HCT116 (cell line): Measurements from ENCODE around the gene CCL14. TPM values are rescaled to one million over a fixed set of nuclear protein-coding genes. Genes with fewer than 3 reads are reported as not detected.

Experiments
- ATAC-seq: fragments of 200-7000 bp; cut with Tn5 transposase; 2 replicates; pipeline ENCODE4 v1.9.1; 2020; ENCODE audit warnings: mild to moderate bottlenecking, moderate library complexity
- BruUV-seq: library from RNA; stranded (reverse); fragments of 400-500 nt; replicated peaks from 2 replicates; lab custom pipeline; 2021; lab: Mats Ljungman, UMichigan
- CTCF ChIA-PET: fragments of 300-600 bp; sonication (Branson Sonifier 250); formaldehyde crosslinking; loops from one replicate; lab custom pipeline; 2021; ENCODE audit warnings: antibody characterized with exemption; lab: Charles Lee
- POLR2A ChIA-PET: fragments of 300-600, 350-600 bp; sonication (Branson Sonifier 250); formaldehyde crosslinking; loops from one replicate; lab custom pipeline; 2021; ENCODE audit warnings: antibody characterized with exemption; lab: Charles Lee
- RAD21 ChIA-PET, 2 experiments: fragments of 300-600 bp; sonication (Branson Sonifier 250); formaldehyde crosslinking; loops; one replicate each; lab custom pipeline; 2023; ENCODE audit warnings: low total read pairs in 2 of 2; ENCODE audit not compliant: uncharacterized antibody in 2 of 2, unreplicated experiment in 2 of 2, low non-redundant PET in 1 of 2; lab: Charles Lee
- DNase-seq: peaks from one replicate; pipeline ENCODE4 v3.0.0-alpha.2; 2010; ENCODE audit warnings: low read depth, low spot score
- H2AFZ ChIP-seq: fragments of 200-600 bp; shearing (Covaris generic), sonication (generic); 2 replicates; pipeline ENCODE4 v1.6.1; 2017; ENCODE audit warnings: low read depth, mixed run types, mixed read lengths, antibody characterized with exemption, low read length; ENCODE audit not compliant: poor library complexity, severe bottlenecking
- H3K27ac ChIP-seq: 2 replicates; pipeline ENCODE4 v1.5.1; 2012; ENCODE audit warnings: low read depth, low read length
- H3K27me3 ChIP-seq: fragments of 200-600 bp; sonication (generic); 2 replicates; pipeline ENCODE4 v1.6.1; 2016; ENCODE audit warnings: mixed run types, low read length, mixed read lengths; ENCODE audit not compliant: insufficient read depth
- H3K36me3 ChIP-seq, 2 experiments: fragments of 200-500 bp in 1 of 2; fragments of 200-600 bp in 1 of 2; sonication (Bioruptor generic) in 1 of 2; sonication (generic) in 1 of 2; 2 replicates each; pipeline versions ENCODE4 v1.5.1 to v1.6.1; 2014 to 2016; ENCODE audit warnings: low read length in 2 of 2, inconsistent platforms in 1 of 2, mixed read lengths in 1 of 2, mixed run types in 1 of 2; ENCODE audit not compliant: insufficient read depth in 2 of 2, control insufficient read depth in 1 of 2
- H3K4me1 ChIP-seq, 2 experiments: fragments of 200-600 bp in 1 of 2; sonication (generic) in 1 of 2; 2 replicates each; pipeline versions ENCODE4 v1.5.1 to v1.6.1; 2012 to 2017; ENCODE audit warnings: low read length in 2 of 2, inconsistent platforms in 1 of 2, mild to moderate bottlenecking in 1 of 2, mixed read lengths in 1 of 2, mixed run types in 1 of 2, moderate library complexity in 1 of 2; ENCODE audit not compliant: insufficient read depth in 2 of 2, control insufficient read depth in 1 of 2
- H3K4me2 ChIP-seq: fragments of 200-600 bp; sonication (generic); 2 replicates; pipeline ENCODE4 v1.6.1; 2017; ENCODE audit warnings: mixed run types, low read length, mixed read lengths
- H3K4me3 ChIP-seq, 2 experiments: fragments of 200-600 bp in 1 of 2; sonication (generic) in 1 of 2; replicated peaks in 1 of 2; 2 replicates each; pipeline ENCODE4 v1.5.1; 2011 to 2016; ENCODE audit warnings: low read length in 2 of 2, control low read depth in 1 of 2, low read depth in 1 of 2, mild to moderate bottlenecking in 1 of 2, mixed read lengths in 1 of 2, mixed run types in 1 of 2
- H3K79me2 ChIP-seq: fragments of 200-600 bp; sonication (generic); 2 replicates; pipeline ENCODE4 v1.6.1; 2017; ENCODE audit warnings: mild to moderate bottlenecking, mixed run types, low read length, moderate library complexity, mixed read lengths; ENCODE audit not compliant: insufficient read depth
- H3K9ac ChIP-seq: fragments of 200-600 bp; sonication (generic); 2 replicates; pipeline ENCODE4 v1.6.1; 2016; ENCODE audit warnings: low read length, mixed read lengths
- H3K9me2 ChIP-seq: fragments of 200-600 bp; sonication (generic), shearing (Covaris generic); 2 replicates; pipeline ENCODE4 v1.6.1; 2017; ENCODE audit warnings: mixed run types, mild to moderate bottlenecking, moderate library complexity; ENCODE audit not compliant: insufficient read depth
- H3K9me3 ChIP-seq, 2 experiments: fragments of 200-500 bp in 1 of 2; fragments of 200-600 bp in 1 of 2; sonication (Bioruptor generic) in 1 of 2; sonication (generic) in 1 of 2; 2 replicates each; pipeline ENCODE4 v1.6.1; 2014 to 2017; ENCODE audit warnings: low read length in 2 of 2, mixed read lengths in 2 of 2, inconsistent platforms in 1 of 2, low read depth in 1 of 2, mild to moderate bottlenecking in 1 of 2, mixed run types in 1 of 2, moderate library complexity in 1 of 2; ENCODE audit not compliant: control insufficient read depth in 1 of 2, insufficient read depth in 1 of 2
- H4K20me1 ChIP-seq: fragments of 200-600 bp; sonication (generic), shearing (Covaris generic); 2 replicates; pipeline ENCODE4 v1.6.1; 2017; ENCODE audit warnings: mixed run types, mild to moderate bottlenecking, moderate library complexity; ENCODE audit not compliant: insufficient read depth
- CBX3 ChIP-seq: IDR thresholded peaks from 2 replicates; pipeline ENCODE4 v1.6.1; 2012; ENCODE audit warnings: low read depth
- CTCF ChIP-seq, 3 experiments: fragments of 200-600 bp in 1 of 3; sonication (generic) in 1 of 3; IDR thresholded peaks in 2 of 3; conservative IDR thresholded peaks in 1 of 3; 2 replicates each; pipeline ENCODE4 v1.5.1; 2012 to 2017; ENCODE audit warnings: low read depth in 2 of 3, low read length in 2 of 3, antibody characterized with exemption in 1 of 3, borderline replicate concordance in 1 of 3, control low read depth in 1 of 3, mild to moderate bottlenecking in 1 of 3, mixed read lengths in 1 of 3, mixed run types in 1 of 3, moderate library complexity in 1 of 3; ENCODE audit not compliant: insufficient read depth in 1 of 3
- EGR1 ChIP-seq: IDR thresholded peaks from 2 replicates; pipeline ENCODE4 v1.6.1; 2012; ENCODE audit warnings: low read depth
- ELF1 ChIP-seq: IDR thresholded peaks from 2 replicates; pipeline ENCODE4 v1.6.1; 2012; ENCODE audit warnings: low read depth, borderline replicate concordance
- FOSL1 ChIP-seq: IDR thresholded peaks from 2 replicates; pipeline ENCODE4 v1.6.1; 2012; ENCODE audit warnings: low read depth
- POLR2A ChIP-seq: IDR thresholded peaks from 2 replicates; pipeline ENCODE4 v1.7.0; 2011; ENCODE audit warnings: borderline replicate concordance; ENCODE audit not compliant: insufficient read depth, insufficient read length; ENCODE audit errors: extremely low read depth
- POLR2AphosphoS5 ChIP-seq: IDR thresholded peaks from 2 replicates; pipeline ENCODE4 v1.6.1; 2011; ENCODE audit warnings: mild to moderate bottlenecking, low read depth, low read length, moderate library complexity
- RAD21 ChIP-seq: IDR thresholded peaks from 2 replicates; pipeline ENCODE4 v1.6.1; 2012; ENCODE audit warnings: low read depth, mild to moderate bottlenecking
- SP1 ChIP-seq: IDR thresholded peaks from 2 replicates; pipeline ENCODE4 v1.6.1; 2012; ENCODE audit warnings: low read depth
- SRF ChIP-seq: IDR thresholded peaks from 2 replicates; pipeline ENCODE4 v1.6.1; 2012; ENCODE audit warnings: low read depth
- TCF7L2 ChIP-seq: IDR thresholded peaks from 2 replicates; pipeline ENCODE4 v1.7.0; 2011; ENCODE audit warnings: borderline replicate concordance, inconsistent platforms; ENCODE audit not compliant: insufficient read depth, insufficient read length; ENCODE audit errors: extremely low read depth
- YY1 ChIP-seq: IDR thresholded peaks from 2 replicates; pipeline ENCODE4 v1.6.1; 2011; ENCODE audit warnings: low read length, low read depth, moderate library complexity, mild to moderate bottlenecking; ENCODE audit not compliant: insufficient replicate concordance; ENCODE audit errors: extremely low read depth
- intact Hi-C: fragments of 100-400 bp; cut with micrococcal nuclease; formaldehyde crosslinking; loops from 2 replicates; pipeline ENCODE4 v1.10.0; 2022
- total RNA-seq: library from RNA; stranded (reverse); gene quantifications from one replicate; pipeline ENCODE4 v1.2.1, GENCODE V29; 2021; ENCODE audit not compliant: unreplicated experiment
- TF ChIP-seq, protein P1 (sequence below): IDR thresholded peaks from 2 replicates; pipeline ENCODE4 v1.6.1; 2012
- TF ChIP-seq, protein P2 (sequence below): IDR thresholded peaks from 2 replicates; pipeline ENCODE4 v1.6.1; 2012

CCL14 gene
- total RNA-seq, 1 experiment from 2014 or later, result not detected

- intact Hi-C loops, result no loop called here
- H3K4me2 ChIP-seq, result no peak overlapping the region
Observed at GRCh38 chr17:35973333-35974260, 12.9 kb downstream of the CCL14 start.

More at GRCh38 chr17:35973333-35974260, 12.9 kb downstream of the CCL14 start:
- H2AFZ ChIP-seq, result no peak overlapping the region
- H4K20me1 ChIP-seq, result no peaks in the 10 kb centered on the region
- H3K4me1 ChIP-seq, result peaks cover 0 to 3% of the 10 kb centered on the region in 2 experiments; a peak in 1 of 4 replicates
- TF ChIP-seq SP1 (no peak), TCF7L2 (no peak), YY1 (no peak), CBX3 (no peak), SRF (no peak), CTCF (IDR thresholded peaks at IDR 0.05 in 2 of 3, conservative IDR thresholded peaks at IDR 0.05 in 1 of 3; ENCODE audit: borderline replicate concordance in 1 of 3, insufficient read depth in 1 of 3, low read depth in 2 of 3, low read length in 2 of 3) (no peak), ELF1 (no peak), RAD21 (no peak), POLR2AphosphoS5 (no peak), FOSL1 (no peak), EGR1 (no peak), POLR2A (no peak)
- TF ChIP-seq, protein P1, sequence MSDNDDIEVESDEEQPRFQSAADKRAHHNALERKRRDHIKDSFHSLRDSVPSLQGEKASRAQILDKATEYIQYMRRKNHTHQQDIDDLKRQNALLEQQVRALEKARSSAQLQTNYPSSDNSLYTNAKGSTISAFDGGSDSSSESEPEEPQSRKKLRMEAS, result no peak
- TF ChIP-seq, protein P2, sequence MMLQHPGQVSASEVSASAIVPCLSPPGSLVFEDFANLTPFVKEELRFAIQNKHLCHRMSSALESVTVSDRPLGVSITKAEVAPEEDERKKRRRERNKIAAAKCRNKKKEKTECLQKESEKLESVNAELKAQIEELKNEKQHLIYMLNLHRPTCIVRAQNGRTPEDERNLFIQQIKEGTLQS, result no peak
- TF ChIP-seq, all 23 proteins: peak for 0
- RAD21 ChIA-PET, result interaction anchor here in 1 of 2 experiments (0.9 kb wide), 1 partner anchor 175 kb away, joined by 3 read pairs; no protein-coding TSS in a partner anchor
- Histone ChIP-seq H3K9me2 (no peaks in the 10 kb centered on the region), H3K27ac (no peak overlapping the region), H3K9me3 (no peaks in the 10 kb centered on the region), H3K4me3 (no peak overlapping the region), H3K27me3 (no peaks in the 10 kb centered on the region), H3K9ac (no peak overlapping the region), H3K36me3 (no peaks in the 10 kb centered on the region), H3K79me2 (no peaks in the 10 kb centered on the region)
- ATAC-seq (no peak), DNase-seq (no peak)
- POLR2A ChIA-PET, result no interaction called here
- CTCF ChIA-PET, result interaction anchor here (0.9 to 1.5 kb wide), 3 partner anchors 99 to 526 kb away, joined by 3 to 7 read pairs (median 5); no protein-coding TSS in a partner anchor
- no TSS peak for BruUV-seq
